GM12864 (cell line): Measurements from ENCODE around the gene PSME1.

Source experiments
- DNase-seq: peaks from one replicate; pipeline ENCODE4 v3.0.0-alpha.2; 2011; ENCODE audit warnings: low read depth
- H3K4me3 ChIP-seq: 2 replicates; pipeline ENCODE4 v1.5.1; 2011; ENCODE audit warnings: mild to moderate bottlenecking, low read depth, low read length, control low read depth
- TF ChIP-seq, protein P1 (sequence below): IDR thresholded peaks from 2 replicates; pipeline ENCODE4 v1.5.1; 2011; ENCODE audit warnings: low read depth, mild to moderate bottlenecking, moderate library complexity, low read length, control low read depth, inconsistent platforms; ENCODE audit errors: missing control alignments

The PSME1 gene

GRCh38 chr14:24136684-24137528 is 912 bp downstream of the PSME1 start:
- no peak for DNase-seq
- TF ChIP-seq, protein P1, sequence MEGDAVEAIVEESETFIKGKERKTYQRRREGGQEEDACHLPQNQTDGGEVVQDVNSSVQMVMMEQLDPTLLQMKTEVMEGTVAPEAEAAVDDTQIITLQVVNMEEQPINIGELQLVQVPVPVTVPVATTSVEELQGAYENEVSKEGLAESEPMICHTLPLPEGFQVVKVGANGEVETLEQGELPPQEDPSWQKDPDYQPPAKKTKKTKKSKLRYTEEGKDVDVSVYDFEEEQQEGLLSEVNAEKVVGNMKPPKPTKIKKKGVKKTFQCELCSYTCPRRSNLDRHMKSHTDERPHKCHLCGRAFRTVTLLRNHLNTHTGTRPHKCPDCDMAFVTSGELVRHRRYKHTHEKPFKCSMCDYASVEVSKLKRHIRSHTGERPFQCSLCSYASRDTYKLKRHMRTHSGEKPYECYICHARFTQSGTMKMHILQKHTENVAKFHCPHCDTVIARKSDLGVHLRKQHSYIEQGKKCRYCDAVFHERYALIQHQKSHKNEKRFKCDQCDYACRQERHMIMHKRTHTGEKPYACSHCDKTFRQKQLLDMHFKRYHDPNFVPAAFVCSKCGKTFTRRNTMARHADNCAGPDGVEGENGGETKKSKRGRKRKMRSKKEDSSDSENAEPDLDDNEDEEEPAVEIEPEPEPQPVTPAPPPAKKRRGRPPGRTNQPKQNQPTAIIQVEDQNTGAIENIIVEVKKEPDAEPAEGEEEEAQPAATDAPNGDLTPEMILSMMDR: no peak

GRCh38 chr14:24137529-24138395 is 1.8 kb downstream of the PSME1 start:
- TF ChIP-seq, protein P1: no peak
- H3K4me3 ChIP-seq: no peak overlapping the region
- no peak for DNase-seq

More at GRCh38 chr14:24136684-24137528, 912 bp downstream of the PSME1 start:
- H3K4me3 ChIP-seq: peak overlapping the region; percentile 95

GRCh38 chr14:24138396-24139271 is 2.6 kb downstream of the PSME1 start:
- TF ChIP-seq, protein P1: no peak
- no peak for DNase-seq

GRCh38 chr14:24139272-24139934 is 3.4 kb downstream of the PSME1 start:
- peak overlapping the region; percentile 70 for H3K4me3 ChIP-seq
- TF ChIP-seq, protein P1: peak; percentile 24
- no peak for DNase-seq

More at GRCh38 chr14:24138396-24139271, 2.6 kb downstream of the PSME1 start:
- H3K4me3 ChIP-seq: no peak overlapping the region; the same call in 1 of the 2 replicates

DNA sequence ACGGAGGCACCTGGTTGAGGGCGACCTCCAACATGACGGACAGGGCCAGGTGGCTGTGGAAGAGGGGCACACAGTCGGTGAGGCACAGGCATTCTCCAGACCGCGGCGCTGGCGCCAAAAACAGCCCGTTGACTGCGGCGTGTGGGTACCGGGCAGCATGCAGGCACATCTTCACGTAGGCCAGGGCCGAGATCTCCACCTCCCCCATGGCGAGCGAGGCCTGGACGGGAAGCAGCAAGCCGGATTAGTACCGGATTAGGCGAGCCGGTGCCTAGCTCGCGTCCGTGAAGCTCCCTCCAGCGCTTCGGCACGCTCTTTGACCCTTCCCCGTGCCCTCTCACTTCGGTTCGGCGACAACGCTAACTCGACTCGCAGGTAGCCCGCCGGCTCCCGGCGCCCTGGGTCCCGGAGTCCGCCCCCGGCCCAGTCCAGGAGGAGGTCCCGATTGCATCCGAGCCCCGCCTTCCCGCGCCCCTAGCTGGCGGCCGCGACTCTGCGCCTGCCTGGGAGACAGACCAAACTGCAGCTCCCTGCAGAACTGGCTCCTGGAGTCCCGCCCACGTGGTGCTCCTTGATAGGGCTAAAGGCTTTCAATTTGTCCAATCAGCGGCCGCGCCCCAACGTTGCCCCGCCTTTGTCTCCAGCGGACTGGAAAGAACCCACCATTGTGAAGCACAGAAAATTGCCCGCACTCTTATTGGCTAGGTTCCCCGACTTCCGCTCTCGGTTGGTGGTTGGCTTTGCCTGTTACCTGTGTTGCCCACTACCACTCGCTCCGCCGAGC is 5.3 kb downstream of the PSME1 start, which contains the start of gene EMC9:
TSS of gene EMC9 (minus strand) at position 495 of the 784 bp plus-strand sequence. CDS start at position 208, 287 bp downstream.
- TF ChIP-seq, protein P1: peak; percentile 34
- peak; percentile 99 for DNase-seq
- H3K4me3 ChIP-seq: peak within 1 kb of the TSS; percentile 70
